Uterus (tissue), 2 donors: ENCODE results near the gene CDC42EP4.

Source experiments
- CTCF ChIP-seq, 4 experiments: fragments of 200-600 bp in 2 of 4; fragments of 450-650 bp in 2 of 4; sonication (generic) in 2 of 4; IDR thresholded peaks; one replicate each; pipeline ENCODE4 v1.5.1; 2016 to 2019; ENCODE audit warnings: antibody characterized with exemption in 4 of 4, mild to moderate bottlenecking in 2 of 4, moderate library complexity in 1 of 4
- POLR2A ChIP-seq, 2 donors: fragments of 450-650 bp; IDR thresholded peaks; one replicate each; pipeline ENCODE4 v1.6.1; 2016; ENCODE audit warnings: antibody characterized with exemption in 2 of 2, mild to moderate bottlenecking in 1 of 2, moderate library complexity in 1 of 2

- TF ChIP-seq POLR2A (IDR thresholded peaks at IDR 0.05) (no peak), CTCF (IDR thresholded peaks at IDR 0.05) (no peak)
Observed at GRCh38 chr17:73337330-73337710, 25.5 kb upstream of the CDC42EP4 start.
